GM23248 (cell line): ENCODE data around the gene CYFIP1.

ENCODE experiments used
- EZH2 ChIP-seq: fragments of 200-600 bp; sonication (generic); IDR thresholded peaks from 2 replicates; pipeline ENCODE4 v1.6.1; 2018; ENCODE audit warnings: antibody characterized with exemption, mild to moderate bottlenecking; ENCODE audit not compliant: insufficient read depth, poor library complexity, severe bottlenecking
- EZH2phosphoT487 ChIP-seq: fragments of 200-600 bp; sonication (generic); IDR thresholded peaks from 2 replicates; pipeline ENCODE4 v1.6.1; 2018; ENCODE audit warnings: antibody characterized with exemption, moderate library complexity, mild to moderate bottlenecking, low read depth; ENCODE audit not compliant: insufficient read depth

DNA sequence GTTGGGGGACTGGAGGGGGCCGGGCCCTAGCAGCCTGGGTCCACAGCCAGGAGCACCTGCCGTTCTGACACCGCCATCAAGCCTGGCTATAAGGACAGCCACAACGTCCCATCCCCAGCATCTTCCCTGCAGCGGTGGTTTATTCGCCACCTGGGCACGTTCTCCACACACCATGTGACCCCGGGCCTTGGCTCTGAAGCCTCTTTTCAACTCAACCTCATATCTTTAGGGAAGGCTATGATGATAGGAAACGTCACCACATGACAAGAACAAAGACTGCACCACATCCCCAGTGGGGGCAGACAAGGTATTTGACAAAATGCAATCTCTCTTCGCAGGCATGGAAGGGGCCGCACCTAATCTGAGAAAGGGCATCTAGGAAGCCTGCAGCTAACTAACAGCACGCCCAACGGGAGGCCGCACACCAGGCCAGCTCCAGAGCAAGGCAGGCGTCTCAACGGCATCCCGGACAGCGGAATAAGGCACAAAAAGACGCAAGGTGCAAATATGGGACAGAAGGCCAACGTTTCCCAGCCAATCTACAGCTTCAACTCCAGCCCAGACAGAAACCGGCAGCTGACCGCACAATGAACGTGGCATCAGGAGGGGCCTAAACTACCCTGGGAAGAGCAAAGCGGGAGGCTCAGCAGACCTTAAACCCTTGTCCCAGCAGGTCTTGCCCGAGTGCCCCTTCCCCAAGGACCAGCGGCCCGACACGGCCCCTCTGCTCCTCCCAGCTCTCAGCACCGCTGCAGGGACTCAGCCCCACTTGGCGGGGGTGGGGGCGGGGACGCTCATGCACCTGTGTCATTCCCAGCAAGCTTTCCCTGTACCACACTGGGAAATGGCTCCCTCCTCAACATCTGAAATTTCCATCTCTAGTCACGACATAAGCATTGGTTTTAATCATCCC is 99.8 kb downstream of the CYFIP1 start:
- TF ChIP-seq EZH2, result no peak
- no peak for TF ChIP-seq EZH2phosphoT487
